ENCODE data around the gene ABCA13.

ABCA13 gene

DNA sequence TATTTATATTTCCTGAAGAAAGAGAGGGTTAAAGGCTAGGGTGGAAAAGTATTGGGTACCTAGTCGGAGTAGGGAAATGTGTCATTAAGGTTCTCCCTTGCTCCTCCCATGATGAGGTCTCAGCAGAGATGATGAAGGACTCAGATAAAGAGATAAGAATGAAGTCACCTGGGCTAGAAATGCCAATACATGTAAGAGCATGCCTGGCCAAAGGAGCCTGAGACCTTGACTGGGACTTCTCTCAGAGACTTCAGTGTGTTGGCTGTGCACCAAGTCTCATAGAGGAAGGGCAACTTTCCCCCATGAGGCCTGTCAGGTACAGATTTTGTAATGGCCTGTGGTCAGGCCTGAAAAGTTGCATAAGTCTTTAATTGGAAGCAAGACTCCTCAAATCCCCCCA is 392.1 kb downstream of the ABCA13 start:
- DNase-seq: peak; percentile 30 to 44

DNA sequence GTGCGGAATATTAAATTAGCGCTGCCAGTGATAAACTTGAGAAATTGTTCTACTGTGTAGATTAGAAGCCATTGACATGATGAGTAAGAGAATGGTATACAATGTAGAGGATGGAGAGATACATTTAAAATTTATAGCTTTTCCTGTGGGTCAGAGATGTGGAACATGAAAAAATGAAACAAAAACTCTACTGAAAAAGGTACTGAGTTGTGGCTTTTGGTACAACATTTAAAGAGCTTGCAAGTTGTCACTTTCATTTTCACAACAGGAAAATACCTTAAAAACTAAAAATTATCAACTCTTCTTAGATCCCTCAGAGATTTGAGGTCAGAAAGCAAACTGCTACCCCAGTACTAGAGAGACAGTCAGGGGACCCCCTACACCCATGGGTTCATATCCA is 404.3 kb downstream of the ABCA13 start:
- no peak for DNase-seq

DNA sequence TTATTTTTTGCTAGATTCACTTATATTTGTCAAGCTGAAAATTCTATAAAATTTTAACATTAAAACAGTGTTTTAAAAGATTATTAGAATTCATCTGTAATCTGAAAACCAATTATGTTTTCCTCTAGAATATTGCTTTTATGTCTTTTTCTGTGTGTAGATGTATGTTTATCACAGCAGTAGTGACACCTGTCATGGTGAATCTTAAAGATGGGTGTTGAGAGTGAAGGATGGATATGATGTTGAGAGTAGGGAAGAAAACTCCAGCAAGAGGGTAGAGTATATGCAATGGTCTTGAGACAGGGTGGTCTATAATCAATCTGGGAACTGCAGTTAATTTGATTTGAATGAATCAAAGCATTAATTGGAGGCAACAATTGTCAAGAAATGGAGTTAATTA is 416.2 kb downstream of the ABCA13 start:
- DNase-seq: no peak

DNA sequence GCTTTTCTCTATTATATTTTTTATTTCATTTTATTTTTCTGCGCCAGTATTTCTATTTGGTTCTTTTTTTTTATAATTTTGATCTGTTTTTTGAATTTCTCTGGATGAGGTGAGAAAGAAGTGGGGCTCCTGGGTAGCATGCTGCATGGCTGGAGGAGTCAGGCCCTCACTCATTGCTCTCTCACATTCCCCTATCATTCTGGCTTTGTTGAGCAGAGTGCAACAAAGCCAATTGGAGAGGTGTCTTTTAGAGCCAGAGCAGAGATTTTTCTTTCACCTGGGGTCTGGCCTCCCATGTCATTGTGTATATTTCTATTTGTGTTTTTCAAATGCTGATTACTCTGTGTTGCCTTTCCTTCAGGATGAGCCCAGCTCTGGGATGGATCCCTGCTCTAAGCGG is 423.1 kb downstream of the ABCA13 start:
- no peak for DNase-seq

DNA sequence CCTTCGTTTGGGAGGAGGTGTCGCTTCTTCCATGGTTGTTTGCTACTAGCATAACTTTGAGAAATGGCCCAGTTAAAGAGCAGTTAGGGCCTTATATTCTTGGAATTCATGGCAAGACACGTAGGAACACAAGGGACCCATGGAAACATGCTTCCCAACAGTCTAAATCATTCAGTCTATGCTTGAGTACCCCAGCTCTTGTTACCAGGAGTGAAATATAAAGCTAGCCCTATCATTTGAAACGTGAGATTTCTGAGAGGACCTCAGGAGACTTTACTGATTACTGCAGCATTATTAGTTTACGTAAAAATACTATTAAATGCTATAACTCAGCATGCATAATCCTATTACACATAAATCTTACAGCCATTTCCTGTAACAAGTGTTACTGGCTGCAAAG is 424.5 kb downstream of the ABCA13 start:
- no peak for DNase-seq

DNA sequence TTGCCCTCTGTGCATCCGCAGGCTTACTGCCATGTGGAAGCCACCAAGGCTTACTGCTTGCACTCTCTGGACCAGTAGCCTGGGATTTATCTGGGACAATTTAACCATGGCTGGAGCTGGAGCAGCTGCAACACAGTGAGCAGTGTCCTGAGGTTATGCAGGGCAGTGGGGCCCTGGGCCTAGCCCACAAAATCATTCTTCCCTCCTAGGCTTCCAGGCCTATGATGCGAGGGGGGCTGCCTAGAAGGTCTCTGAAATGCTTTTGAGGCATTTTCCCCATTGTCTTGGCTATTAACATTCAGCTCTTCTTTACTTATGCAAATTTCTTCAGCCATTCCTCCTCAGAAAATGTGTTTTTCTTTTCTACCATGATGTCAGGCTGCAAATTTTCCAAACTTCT is 439.4 kb downstream of the ABCA13 start:
- no peak for DNase-seq

DNA sequence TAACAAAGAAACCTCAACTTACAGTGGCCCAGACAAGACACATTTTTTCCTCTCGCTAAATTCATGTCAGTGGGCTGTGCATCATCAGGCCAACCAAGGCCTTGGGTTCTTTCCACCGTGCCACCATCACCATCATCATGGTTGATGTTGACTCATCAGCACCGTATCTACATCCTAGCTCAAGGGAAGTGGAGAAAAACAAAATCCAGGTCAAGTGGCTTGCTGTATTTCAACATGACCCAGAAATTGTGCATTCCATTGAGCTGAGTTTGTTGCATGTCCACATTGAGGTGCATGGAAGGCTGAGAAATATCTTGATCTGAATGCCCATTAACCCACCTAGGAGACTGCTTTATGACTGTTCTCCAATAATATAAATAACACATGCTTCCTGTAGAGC is 440.7 kb downstream of the ABCA13 start:
- no peak for DNase-seq

DNA sequence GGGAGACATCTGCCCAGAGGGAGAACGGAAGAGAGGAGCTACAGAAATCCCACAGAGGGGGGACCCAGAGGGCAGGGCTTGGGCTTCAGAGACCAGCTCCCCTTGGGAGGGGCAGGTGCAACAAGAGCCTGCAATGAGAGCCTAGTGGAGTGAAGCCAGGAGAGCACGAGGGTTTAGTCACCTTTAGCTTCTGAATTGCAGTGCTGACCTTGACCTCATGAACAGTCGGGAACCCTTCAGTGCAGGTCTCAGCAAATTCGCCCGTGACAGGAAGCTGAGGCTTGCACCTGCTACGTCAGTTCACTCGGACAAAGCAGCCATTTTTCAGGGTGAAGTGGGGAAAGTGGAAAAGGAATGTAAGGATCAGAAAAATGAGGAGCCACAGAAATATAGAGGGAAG is 446.2 kb downstream of the ABCA13 start:
- no peak for DNase-seq

DNA sequence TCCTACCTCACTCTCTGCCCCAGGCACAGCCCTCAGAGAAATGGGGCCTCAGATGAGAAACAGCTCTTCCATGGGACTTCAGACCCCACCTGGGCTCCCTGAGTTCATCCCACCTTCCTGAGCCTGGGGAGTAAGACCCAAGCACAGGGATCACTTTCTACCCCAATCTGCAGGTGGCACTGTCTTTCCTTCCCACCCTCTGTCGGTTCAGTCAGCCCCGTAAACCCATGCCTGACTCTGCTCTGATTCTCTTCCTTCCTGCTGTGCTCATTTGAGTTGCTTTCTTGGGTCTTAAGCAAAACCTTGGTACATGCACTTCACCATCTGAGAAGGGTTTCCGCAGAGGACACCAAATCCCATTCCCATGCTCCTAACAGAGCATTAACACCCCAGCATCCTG is 446.7 kb downstream of the ABCA13 start:
- DNase-seq: no peak

DNA sequence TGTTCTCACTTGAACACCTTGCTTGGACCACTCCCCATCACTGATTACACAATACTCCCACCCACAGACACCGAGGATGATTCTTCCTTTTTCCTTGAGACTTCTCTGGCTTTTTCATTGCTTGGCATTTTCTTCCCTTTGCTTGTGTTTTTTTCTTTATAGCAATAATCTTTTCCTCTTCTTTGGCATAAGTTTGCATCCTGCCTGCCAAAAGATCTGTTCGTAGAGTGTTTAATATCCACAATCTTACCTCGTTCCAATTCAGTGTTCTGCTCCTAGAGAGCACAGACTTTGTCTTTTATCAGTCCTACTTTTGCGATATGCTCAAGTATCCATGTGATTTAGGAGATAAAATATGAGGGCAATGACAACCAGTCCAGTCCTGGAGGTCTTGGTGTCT is 449.8 kb downstream of the ABCA13 start:
- no peak for DNase-seq

DNA sequence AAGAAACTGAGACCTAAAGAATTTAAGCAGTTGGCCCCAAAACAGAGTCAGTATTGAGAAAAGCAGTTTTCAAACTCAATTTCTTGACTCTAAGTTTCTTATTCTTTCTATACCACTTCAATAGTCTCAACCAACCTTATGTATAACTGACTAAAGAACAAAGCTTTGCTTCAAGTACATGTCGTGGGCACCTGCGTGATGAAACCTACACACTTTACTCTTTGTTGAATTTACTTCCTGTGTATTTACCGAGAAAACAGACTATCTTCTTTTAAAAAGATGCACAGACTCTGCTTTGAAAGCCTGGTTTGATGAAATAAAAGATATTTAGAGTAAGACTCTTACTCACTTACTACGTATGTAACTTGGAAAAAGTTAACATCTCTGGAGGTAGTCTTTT is 455.9 kb downstream of the ABCA13 start:
- no peak for DNase-seq

DNA sequence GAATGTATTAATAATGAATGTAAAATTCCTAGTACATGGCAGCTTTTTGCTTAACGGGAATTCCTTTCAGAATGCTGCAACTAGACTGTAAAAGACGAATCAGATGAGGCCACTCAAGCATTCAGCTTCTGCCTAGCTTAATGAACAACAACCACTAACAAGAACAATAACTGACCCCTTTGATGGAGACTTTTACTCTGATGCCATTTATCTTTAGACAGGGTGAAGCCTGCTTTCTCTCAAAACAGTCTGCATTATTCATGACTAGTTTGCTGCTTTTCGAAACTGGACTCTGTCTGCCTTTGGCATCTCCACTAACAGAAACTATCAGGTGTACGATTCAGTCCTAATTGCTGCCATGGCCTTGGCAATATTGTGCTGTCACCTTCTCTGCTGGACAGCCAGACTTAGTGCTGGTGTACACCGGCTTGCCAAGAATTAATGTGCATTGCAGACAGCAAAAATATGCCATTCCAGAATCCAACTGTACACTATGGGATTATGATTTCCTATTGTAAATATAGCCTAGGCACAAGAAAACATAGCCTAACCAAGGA is 457.6 kb downstream of the ABCA13 start:
- no peak for DNase-seq

DNA sequence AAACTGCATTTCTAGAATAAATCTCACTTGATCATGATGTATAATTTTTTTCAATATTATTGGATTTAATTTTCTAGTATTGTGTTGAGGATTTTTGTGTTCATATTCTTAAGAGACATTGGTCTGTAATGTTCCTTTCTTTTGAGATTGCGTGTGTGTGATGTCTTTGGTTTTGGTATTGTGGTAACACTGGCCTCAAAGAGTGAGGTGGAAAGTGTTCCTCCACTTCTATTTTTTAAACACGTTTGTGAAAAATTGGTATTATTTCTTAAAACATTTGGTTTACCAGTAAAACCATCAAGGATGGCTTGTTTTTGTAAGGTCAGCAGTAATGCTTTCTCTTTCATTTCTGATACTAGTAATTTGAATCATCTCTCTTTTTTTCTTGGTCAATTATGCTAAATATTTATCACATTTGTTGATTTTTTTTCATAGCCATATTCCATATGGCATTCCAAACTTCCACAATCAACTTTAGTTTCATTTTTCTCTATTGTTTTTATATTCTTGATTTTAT is 462.9 kb downstream of the ABCA13 start:
- DNase-seq: no peak

DNA sequence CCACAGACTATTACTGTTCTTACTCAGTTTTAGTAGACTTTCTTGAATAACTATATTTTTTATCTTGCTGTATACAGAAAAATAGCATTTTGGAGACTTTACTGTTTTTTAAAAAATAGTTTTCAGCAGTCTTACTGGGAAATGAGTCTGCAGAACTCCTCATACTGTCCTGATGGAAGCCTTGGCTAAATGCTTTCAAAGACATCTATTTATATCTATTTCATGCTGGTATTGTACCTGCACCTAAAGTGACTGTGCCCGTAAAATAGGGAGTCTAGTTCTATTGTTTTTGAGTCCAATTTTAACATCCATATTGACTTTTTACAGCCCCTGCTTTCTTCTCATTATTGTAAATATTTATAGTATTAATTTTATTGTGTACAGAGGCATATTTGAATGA is 464.5 kb downstream of the ABCA13 start:
- no peak for DNase-seq

DNA sequence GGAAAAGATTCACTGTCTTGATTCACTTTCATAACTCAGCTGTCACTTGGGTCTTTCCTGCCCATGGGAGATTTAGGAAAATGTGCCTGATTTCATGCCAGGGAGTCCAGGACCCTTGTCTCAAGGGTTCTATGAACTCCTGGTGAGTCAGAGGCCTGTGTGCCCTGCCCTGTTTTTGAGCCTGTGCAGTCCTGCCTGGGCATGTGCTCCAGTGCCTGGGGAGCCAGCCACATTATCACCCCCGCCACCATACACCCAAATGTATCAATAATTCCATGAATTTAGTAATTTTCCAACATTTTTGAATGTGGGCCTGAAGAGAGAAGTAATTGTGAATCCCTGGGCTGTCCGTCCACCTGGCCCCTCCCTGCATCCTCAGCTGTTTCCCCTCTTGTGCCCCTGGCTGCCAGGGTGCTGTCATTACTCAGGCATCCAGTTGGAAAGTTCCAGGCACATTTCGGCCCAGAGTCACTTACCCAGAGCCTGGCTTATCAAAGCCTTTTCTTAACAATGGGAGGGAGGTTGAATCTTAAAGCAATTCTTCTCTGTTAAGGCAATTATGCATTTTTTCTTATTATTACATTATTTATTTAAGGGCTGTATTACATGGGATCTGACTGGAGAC is 465.2 kb downstream of the ABCA13 start:
- DNase-seq: no peak

DNA sequence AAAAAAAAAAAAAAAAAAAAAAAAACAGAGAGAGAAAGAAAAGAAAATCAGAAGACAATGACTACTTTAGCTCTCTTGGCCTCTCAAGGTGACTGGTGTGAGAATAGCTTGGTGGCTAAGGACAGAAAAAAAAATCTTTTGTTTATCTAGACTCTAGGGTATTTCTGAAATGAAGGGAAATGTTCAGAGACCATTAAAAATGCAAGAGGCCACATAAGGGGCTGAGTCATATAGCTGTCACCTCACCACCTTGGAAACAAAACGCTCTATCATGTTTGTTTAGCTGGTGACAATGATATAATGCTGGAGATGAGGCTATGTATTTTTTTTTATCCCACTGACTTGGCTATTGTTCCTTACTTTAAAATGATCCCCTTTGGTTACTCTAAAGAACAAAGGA is 466.1 kb downstream of the ABCA13 start:
- DNase-seq: no peak

DNA sequence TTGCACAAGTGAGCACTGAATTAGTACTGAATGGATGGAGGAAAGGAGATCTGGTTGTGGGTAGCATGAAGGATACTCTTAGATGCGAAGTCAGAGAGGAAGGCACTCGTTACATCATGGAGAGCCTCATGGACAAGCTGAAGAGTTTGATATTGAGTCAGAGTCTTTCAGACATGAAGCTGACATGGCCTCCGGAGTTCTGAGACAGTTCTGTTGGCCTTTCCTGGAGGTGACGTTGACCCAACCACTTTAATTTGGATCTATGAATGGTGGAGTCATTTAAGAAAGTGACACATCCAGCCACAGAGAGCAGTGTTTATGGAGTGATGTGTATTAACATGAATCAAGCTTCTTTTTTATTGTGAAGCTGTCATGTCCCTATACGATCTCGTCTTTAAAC is 466.8 kb downstream of the ABCA13 start:
- DNase-seq: no peak

DNA sequence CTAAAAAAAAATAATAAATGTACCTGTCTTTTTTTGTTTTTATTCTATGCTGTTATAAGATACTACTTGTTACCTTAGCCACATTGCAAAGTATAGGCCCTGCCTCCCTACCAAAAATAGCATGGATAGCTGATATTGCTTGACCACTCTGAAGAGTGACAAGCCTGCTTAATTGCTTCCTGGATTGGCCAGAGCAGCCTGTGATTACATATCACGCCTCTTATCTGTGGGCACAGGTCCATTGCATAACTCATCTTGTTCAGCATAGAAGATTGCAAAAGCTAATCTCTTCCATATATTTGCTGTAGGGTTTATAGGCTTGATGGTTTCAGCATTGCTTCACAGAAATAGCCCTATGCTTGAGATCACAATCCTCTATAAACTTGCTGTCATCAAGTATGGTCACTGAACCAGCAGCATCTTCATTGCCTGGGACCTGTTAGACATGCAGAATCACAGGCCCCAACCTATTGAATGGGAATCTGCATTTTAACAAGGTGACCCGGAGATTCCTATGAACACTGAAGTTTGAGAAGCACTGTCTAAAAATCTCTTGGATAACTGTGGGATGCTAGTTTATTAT is 472.3 kb downstream of the ABCA13 start:
- peak; percentile 17 to 26 for DNase-seq

DNA sequence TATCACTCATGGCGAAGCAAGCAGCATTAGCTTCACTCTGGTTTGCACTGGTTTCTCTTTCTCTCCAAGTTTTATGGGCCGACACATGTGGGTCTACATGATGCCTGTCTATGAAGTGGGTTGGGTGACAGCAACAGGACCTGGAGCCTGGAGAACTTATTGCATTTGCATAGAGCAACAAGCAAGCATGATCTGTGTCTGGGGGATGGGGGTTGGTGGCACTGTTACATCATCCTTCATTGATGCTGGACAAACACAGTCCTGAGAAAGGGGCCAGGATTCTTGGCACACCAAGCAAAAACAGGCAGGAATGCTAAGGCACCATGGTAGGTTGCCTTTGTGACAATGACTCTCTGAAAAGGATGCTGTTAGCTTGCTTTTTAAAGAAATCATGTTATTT is 486.9 kb downstream of the ABCA13 start:
- DNase-seq: no peak

DNA sequence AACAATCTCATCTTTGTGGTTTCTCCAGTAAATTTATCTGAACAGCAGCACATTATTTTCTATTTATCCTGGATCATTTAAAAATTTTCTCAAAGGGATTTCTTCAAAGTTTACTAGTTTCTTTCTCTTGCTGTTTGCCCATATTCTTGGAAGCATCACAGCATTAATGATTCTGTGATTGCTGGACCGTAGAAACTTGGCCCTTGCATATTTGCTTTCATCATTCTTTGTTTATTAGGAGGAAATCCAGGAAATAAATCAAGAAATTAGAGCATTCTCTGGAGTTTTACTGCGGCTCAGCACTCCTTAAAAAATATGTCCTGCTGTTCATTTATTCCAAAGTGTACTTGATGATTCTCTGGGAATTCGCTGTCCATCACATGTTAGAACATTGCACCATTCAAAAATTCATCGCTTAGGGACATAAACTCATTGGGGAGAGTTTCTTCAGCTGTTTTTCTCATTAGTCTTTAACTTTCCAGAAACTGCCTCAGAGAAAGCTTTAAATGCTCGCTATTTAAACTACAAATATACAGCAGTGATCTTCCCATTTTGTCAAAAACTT is 489.1 kb downstream of the ABCA13 start:
- DNase-seq: no peak

DNA sequence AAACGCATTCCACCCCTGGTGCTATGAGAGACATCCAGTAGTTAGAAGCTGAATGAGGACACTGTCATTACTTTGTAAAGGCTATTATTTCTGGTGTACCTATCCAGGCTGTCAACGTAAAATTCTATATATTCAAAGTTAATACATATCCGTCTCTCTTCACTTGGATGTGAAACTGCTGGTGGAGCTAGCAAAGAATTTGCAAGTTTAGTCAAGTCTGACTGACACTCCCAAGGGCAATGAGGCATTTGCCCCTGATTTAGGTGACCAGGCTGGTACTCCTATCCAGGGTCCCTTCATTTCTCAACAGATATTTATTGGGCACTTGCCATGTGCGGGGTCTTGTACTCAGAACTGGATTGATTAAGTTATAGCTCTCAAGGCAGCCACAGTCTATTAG is 493.0 kb downstream of the ABCA13 start:
- DNase-seq: no peak

DNA sequence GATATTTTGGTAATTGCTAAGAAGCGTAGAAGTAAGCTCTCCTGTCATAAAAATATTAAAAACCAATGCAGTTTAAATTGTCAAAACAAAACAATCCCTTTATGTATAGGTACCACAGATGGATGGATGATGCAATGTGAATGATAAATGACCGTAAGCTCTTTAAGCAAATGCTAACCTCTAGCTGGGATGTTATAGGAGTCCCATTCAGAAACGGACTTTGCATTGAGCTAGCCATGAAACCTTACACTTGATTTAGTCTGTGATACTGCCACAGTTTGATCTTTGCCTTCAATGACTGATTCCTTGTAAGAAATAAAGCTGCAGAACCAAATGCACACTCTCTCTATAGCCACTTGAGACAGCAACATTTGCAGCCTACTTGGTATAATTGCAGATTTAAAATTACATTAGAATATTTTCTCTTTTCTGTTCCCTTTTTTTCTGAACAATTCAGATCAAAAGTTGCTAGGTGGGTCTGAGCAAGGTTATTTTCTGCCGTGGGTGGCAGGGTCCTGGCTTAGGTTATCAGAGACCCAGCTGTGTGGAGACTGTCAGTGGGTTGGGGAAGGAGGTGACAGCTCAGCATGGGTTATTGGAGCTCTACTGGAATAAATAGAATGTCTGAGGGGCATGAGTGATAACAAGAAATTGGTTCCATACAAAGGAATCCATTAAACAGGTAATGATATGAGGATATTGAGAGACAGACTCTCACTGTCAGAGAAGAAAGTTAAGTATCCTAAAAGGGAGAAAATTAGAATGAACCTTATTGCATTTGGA is 494.3 kb downstream of the ABCA13 start:
- no peak for DNase-seq

DNA sequence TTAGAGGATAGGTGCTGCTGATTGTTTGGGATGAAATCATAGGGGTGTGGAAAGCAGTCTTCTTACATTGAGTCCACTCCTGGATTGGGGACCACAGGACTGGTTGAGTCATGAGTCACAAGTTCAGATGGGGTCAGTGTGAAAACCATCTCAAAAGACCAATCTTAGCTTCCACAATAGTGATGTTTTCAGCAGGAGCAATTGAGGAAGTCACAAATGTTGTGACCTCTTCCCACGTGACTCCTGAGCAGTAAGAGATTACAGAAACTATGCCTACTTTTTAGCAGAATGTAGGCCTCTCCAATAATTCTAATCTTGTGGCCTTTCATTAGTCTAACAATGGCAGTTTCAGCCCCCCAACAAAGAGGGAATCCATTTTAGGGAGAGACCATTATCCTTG is 496.1 kb downstream of the ABCA13 start:
- DNase-seq: no peak

DNA sequence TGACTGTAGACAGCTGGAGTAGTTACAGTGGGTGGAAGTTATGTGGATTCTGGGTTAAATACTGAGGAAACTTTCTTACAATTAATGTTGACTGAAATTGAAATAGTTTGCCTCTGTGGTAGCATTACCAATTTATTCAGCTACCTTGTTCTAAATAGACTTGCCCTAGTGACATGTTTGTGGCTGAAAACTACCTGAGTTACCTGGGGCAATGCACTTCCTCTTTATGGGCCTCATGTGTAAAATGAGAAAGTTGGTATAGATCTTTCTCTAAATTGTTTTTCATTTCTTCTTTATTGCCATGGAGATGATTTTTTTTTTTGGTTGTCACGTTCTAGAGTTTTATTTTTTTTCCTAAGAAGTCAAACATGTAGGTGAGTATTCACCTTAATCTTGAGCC is 500.4 kb downstream of the ABCA13 start:
- no peak for DNase-seq

Measured in AML-193 (cell line).